Stromal cell of bone marrow (primary cell): ENCODE measurements around the gene AUTS2.

ENCODE experiments used
- DNase-seq: peaks from one replicate; pipeline ENCODE4 v3.0.0-alpha.2; 2012; ENCODE audit warnings: low read depth

Gene AUTS2

DNA sequence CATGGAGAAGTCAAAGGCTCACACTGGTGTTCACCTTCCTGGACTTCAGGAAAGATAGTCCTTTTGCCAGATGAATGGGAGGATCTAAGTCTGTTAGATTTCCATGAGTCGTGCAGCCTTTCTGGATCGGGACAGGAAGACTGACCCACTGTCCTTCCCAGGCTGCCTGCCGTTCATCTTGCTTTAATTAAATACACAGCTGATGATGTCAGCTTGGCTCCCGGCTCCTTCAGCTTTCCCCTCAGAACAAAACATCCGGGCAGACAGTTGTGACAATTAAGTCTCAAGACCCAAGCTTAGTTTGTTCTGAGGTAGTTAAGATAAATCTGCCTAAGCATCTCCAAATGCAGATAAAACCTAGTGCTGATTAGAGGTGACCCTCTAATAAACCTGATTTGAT is 58.6 kb downstream of the AUTS2 start:
- peak; percentile 40 for DNase-seq

- no peak for DNase-seq
Measured at GRCh38 chr7:69657331-69657730, 59.1 kb downstream of the AUTS2 start.

GRCh38 chr7:69657985-69658384 is 59.7 kb downstream of the AUTS2 start:
- DNase-seq, result no peak

- DNase-seq, result no peak
Measured at GRCh38 chr7:69659983-69660382, 61.7 kb downstream of the AUTS2 start.

DNA sequence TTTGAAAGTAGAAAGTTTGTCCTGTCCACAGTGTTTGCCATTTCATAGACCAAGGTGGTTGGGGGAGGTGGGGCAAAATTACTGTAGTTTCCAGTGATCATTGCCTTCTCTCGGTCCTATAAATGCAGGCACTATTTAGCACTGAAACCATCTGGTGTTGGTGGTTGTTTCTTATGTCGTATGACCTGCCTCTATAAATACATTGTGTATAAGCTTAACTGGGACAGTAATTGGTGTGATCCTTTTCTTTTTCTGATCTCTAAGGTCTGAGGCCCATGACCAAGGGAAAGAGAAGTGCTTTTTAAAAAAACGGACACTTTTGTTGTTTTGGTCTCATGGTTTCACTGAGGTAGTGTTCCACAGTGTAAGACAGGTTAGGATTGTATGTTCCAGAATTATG is 63.1 kb downstream of the AUTS2 start:
- no peak for DNase-seq

DNA sequence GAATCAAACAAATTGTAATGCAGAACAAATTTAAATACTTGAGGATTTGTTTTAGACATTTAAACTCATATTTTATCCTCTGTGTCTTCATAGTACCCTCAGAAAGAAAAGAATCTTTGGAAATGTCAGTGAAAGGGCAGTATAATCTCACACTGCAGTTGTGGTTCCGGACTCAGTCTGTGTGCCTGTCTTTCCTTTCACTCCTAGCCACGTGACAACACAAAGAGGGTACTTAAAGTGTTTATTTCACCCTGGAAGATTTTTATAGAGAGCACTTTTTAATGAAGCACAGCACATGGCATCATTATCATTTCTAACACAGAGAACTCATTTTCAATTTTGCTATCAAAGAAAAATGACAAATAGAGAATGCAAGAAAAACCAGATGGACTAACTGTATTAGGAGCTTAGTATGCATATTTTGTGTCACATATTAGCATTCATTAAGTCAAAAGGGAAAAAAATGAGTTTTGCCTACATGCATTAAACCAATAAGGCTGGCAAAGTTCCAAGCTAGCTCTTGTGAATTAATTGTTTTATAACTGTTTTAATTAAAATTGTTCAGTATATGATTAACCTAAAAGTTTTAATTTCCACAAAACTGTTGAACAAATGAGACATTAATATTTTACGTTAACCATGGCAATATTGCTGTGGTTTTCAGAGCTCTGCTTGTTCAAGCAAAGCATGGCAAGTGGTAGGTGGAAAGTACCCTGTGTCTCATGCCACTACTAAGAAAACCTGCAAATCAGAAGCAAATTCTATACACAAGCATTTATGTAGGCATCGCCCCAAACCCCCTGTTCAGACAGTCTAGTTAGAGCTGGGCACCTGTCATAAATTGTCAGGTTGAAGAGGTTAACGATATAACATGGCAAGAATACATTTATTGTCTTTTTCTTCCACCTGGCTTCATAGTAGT is 65.9 kb downstream of the AUTS2 start:
- DNase-seq, result no peak

DNA sequence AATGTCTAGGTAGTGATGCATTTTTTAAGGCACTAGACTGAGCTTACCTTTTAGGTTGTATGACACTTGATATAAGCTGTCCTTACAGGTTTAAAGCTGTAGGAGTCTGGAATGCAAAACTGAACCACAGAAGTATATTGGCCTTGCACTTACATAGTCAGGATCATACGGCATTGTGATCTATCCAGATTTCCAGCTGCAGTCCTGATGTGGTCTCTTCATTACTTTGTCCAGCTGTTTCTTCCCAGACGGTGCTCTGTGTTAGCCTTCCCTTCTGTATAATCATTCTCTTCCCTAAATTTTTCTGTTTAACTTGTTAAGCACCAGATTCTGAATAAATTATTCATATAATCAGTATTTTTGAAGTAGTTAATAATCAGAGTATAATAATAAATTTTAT is 67.1 kb downstream of the AUTS2 start:
- DNase-seq, result no peak

DNA sequence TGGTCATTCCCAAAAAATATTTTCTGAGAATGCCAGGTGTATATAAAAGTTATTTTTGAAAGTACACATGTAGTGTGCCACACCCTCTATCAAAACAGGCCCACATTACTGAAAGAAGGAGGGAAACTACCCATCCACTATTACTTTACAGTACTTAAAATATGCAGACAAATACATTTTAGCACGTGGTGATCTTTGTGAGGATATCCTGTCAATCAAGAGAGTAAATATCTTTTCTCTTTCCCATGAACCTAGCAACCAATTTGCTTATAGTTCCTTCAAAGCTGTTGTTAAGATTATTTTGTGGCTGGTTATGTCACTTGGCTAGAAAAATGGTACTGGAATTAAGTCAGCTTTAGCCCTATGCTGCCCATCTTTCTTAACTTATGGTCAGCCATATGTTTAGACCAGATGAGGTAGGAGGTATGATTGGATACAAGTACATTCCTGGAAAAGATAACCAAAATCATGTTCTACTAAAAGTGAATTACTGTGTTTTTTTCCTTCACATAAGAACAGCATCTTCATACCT is 70.1 kb downstream of the AUTS2 start:
- no peak for DNase-seq

DNA sequence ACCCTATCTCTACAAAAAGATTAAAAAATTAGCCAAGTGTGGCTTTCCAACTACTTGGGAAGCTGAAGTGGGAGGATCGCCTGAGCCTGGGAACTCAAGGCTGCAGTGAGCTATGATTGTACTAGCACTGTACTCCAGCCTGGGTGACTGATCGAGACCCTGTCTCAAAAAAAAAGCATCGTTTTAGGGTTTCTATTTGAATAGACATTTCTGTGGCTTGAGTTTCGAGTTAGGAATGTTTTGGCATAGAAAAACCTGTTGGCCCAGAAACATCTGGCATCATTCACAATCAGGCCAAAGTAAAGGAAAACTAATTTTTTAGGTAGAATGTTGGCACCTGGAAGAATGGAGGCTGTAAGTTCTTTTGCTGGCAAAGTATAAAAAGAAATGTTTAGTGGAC is 72.4 kb downstream of the AUTS2 start:
- no peak for DNase-seq

GRCh38 chr7:69673074-69673473 is 74.8 kb downstream of the AUTS2 start:
- DNase-seq, result no peak

- no peak for DNase-seq
Measured at GRCh38 chr7:69674701-69675182, 76.5 kb downstream of the AUTS2 start.

DNA sequence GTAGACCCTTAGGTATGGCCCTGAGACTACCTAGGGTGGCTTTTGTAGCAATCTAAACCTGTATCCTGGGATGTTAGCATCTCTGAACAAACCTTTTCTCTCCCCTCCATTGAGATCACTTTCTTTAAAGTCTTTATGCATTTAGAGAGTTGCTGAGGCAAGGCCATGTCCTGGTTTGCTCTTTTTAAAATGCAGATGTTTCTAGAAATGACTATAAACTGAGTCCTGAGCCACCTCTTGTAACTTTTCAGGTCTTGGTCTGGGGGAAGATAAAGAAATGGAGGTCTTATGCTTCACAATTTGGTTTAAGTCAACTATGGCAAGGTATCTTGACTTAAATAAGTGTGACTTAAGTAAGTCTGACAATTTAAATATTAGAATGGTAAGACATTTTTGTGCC is 78.0 kb downstream of the AUTS2 start:
- DNase-seq, result no peak

- no peak for DNase-seq
Measured at GRCh38 chr7:69677054-69677852, 79.0 kb downstream of the AUTS2 start.

DNA sequence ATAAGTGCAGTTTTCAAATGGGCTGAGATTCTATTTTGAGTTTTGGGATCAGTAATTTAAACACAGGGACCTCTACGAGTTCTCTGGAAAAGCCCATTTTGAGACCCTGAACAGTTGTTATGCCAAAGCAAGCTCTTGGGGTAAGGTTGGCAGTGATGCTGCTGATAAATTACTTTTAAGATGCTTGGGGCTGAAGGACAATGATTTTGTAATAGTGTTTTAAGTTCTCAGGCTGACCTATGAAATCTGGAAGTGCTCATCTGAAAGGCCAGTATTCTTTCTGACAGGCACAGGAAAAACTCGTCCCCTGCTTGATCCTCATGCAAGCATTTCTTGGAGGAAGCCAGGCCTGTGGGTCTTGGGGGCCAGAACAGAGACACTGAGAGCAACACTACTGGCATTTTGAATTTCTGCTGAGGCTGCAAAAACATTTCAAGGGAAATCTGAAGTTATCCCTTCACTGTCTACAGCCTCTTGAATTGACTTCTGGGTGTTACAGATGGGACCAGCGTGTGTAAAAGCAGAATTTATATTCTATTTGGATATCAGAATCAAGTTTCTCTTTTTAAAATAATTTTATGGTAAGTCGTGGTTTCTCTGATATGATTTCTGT is 79.7 kb downstream of the AUTS2 start:
- DNase-seq, result no peak

- no peak for DNase-seq
Measured at GRCh38 chr7:69678494-69679187, 80.4 kb downstream of the AUTS2 start.

- no peak for DNase-seq
Measured at GRCh38 chr7:69681181-69681580, 82.9 kb downstream of the AUTS2 start.

GRCh38 chr7:69682518-69682917 is 84.2 kb downstream of the AUTS2 start:
- DNase-seq, result no peak

DNA sequence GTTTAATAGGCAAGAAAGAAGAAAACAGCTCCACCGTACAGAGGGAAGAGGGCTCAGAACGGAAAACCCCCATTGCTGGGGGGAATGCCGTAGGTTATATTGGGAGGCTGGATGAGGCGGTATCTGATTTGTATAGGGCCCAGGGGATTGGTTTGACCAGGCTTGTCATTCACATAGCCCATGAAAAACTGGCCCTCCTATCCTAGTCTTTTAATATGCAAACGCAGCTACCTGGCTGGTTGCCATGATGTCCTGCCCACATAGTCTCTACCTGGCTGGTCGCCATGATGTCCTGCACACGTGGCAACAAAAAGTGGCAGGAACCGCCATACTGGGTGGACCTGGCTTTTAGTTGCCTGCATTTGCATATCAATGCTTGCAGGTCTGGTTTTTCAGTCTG is 84.7 kb downstream of the AUTS2 start:
- no peak for DNase-seq

GRCh38 chr7:69684369-69685292 is 86.4 kb downstream of the AUTS2 start:
- no peak for DNase-seq

DNA sequence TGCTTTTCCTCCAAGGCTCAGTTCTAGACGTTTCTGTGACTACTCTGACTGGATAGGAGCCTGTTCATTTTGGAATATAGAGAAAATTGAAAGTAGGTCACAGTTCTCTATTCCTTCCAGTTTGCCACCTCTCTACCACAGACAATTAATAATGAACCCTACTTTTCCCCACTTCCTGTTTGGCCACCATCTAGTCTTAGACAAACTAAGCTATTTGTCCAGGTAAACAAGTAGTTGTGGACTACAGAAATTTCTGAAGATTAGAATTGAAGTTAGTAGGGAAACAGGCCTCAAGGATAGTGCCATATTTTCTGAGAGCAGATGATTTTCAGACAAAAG is 87.0 kb downstream of the AUTS2 start:
- DNase-seq, result no peak

GRCh38 chr7:69686366-69686765 is 88.1 kb downstream of the AUTS2 start:
- DNase-seq, result no peak
